ENCODE measurements around the gene MYCBPAP.

Gene MYCBPAP

GRCh38 chr17:50495217-50495823 lies 12.9 kb upstream of the MYCBPAP start:
- Histone ChIP-seq H3K4me1 (ENCODE audit: control insufficient read depth in 1 of 2, insufficient read depth in 2 of 2, low read length in 2 of 2) (no peaks in the 10 kb centered on the region), H3K9me3 (ENCODE audit: control insufficient read depth in 1 of 2, low read length in 2 of 2) (no peaks in the 10 kb centered on the region), H3K36me3 (ENCODE audit: control insufficient read depth in 1 of 2, insufficient read depth in 2 of 2, low read length in 2 of 2) (no peaks in the 10 kb centered on the region), H3K4me3 (ENCODE audit: low read depth in 1 of 2, low read length in 2 of 2) (no peak overlapping the region), H3K27me3 (ENCODE audit: low read depth, low read length) (no peaks in the 10 kb centered on the region), H3K27ac (ENCODE audit: low read length) (no peak overlapping the region)

- Histone ChIP-seq H3K9me3 (ENCODE audit: control insufficient read depth in 1 of 2, low read length in 2 of 2) (no peaks in the 10 kb centered on the region), H3K27ac (ENCODE audit: low read length) (no peak overlapping the region), H3K4me1 (ENCODE audit: control insufficient read depth in 1 of 2, insufficient read depth in 2 of 2, low read length in 2 of 2) (no peaks in the 10 kb centered on the region), H3K4me3 (ENCODE audit: low read depth in 1 of 2, low read length in 2 of 2) (no peak overlapping the region), H3K27me3 (ENCODE audit: low read depth, low read length) (no peaks in the 10 kb centered on the region), H3K36me3 (ENCODE audit: control insufficient read depth in 1 of 2, insufficient read depth in 2 of 2, low read length in 2 of 2) (no peaks in the 10 kb centered on the region)
Measured at GRCh38 chr17:50495918-50496317, 12.3 kb upstream of the MYCBPAP start.

GRCh38 chr17:50498021-50498874 lies 10.0 kb upstream of the MYCBPAP start:
- Histone ChIP-seq H3K27me3 (ENCODE audit: low read depth, low read length) (no peaks in the 10 kb centered on the region), H3K27ac (ENCODE audit: low read length) (no peak overlapping the region), H3K4me3 (ENCODE audit: low read depth in 1 of 2, low read length in 2 of 2) (no peak overlapping the region), H3K9me3 (ENCODE audit: control insufficient read depth in 1 of 2, low read length in 2 of 2) (no peaks in the 10 kb centered on the region), H3K4me1 (ENCODE audit: control insufficient read depth in 1 of 2, insufficient read depth in 2 of 2, low read length in 2 of 2) (no peaks in the 10 kb centered on the region), H3K36me3 (ENCODE audit: control insufficient read depth in 1 of 2, insufficient read depth in 2 of 2, low read length in 2 of 2) (no peaks in the 10 kb centered on the region)

GRCh38 chr17:50499270-50499669 lies 9.0 kb upstream of the MYCBPAP start:
- H3K36me3 ChIP-seq (ENCODE audit: control insufficient read depth in 1 of 2, insufficient read depth in 2 of 2, low read length in 2 of 2): no peaks in the 10 kb centered on the region
- H3K4me1 ChIP-seq (ENCODE audit: control insufficient read depth in 1 of 2, insufficient read depth in 2 of 2, low read length in 2 of 2): no peaks in the 10 kb centered on the region
- no peaks in the 10 kb centered on the region for H3K27me3 ChIP-seq (ENCODE audit: low read depth, low read length)
- no peak overlapping the region for H3K4me3 ChIP-seq (ENCODE audit: low read depth in 1 of 2, low read length in 2 of 2)
- H3K9me3 ChIP-seq (ENCODE audit: control insufficient read depth in 1 of 2, low read length in 2 of 2): no peaks in the 10 kb centered on the region
- no peak overlapping the region for H3K27ac ChIP-seq (ENCODE audit: low read length)

GRCh38 chr17:50499721-50500120 lies 8.5 kb upstream of the MYCBPAP start:
- H3K4me3 ChIP-seq (ENCODE audit: low read depth in 1 of 2, low read length in 2 of 2): no peak overlapping the region
- H3K36me3 ChIP-seq (ENCODE audit: control insufficient read depth in 1 of 2, insufficient read depth in 2 of 2, low read length in 2 of 2): no peaks in the 10 kb centered on the region
- no peak overlapping the region for H3K27ac ChIP-seq (ENCODE audit: low read length)
- H3K4me1 ChIP-seq (ENCODE audit: control insufficient read depth in 1 of 2, insufficient read depth in 2 of 2, low read length in 2 of 2): no peaks in the 10 kb centered on the region
- H3K27me3 ChIP-seq (ENCODE audit: low read depth, low read length): no peaks in the 10 kb centered on the region
- H3K9me3 ChIP-seq (ENCODE audit: control insufficient read depth in 1 of 2, low read length in 2 of 2): no peaks in the 10 kb centered on the region

- Histone ChIP-seq H3K36me3 (ENCODE audit: control insufficient read depth in 1 of 2, insufficient read depth in 2 of 2, low read length in 2 of 2) (no peaks in the 10 kb centered on the region), H3K27me3 (ENCODE audit: low read depth, low read length) (no peaks in the 10 kb centered on the region), H3K4me1 (ENCODE audit: control insufficient read depth in 1 of 2, insufficient read depth in 2 of 2, low read length in 2 of 2) (no peaks in the 10 kb centered on the region), H3K9me3 (ENCODE audit: control insufficient read depth in 1 of 2, low read length in 2 of 2) (no peaks in the 10 kb centered on the region), H3K4me3 (ENCODE audit: low read depth in 1 of 2, low read length in 2 of 2) (no peak overlapping the region), H3K27ac (ENCODE audit: low read length) (no peak overlapping the region)
Measured at GRCh38 chr17:50501054-50501453, 7.2 kb upstream of the MYCBPAP start.

GRCh38 chr17:50502301-50502990 lies 5.8 kb upstream of the MYCBPAP start:
- no peaks in the 10 kb centered on the region for H3K4me1 ChIP-seq (ENCODE audit: control insufficient read depth in 1 of 2, insufficient read depth in 2 of 2, low read length in 2 of 2)
- no peaks in the 10 kb centered on the region for H3K27me3 ChIP-seq (ENCODE audit: low read depth, low read length)
- no peaks in the 10 kb centered on the region for H3K9me3 ChIP-seq (ENCODE audit: control insufficient read depth in 1 of 2, low read length in 2 of 2)
- peak overlapping the region; percentile 5 for H3K27ac ChIP-seq (ENCODE audit: low read length)
- no peaks in the 10 kb centered on the region for H3K36me3 ChIP-seq (ENCODE audit: control insufficient read depth in 1 of 2, insufficient read depth in 2 of 2, low read length in 2 of 2)
- H3K4me3 ChIP-seq (ENCODE audit: low read depth in 1 of 2, low read length in 2 of 2): no peak overlapping the region

GRCh38 chr17:50505591-50506130 lies 2.6 kb upstream of the MYCBPAP start:
- H3K36me3 ChIP-seq (ENCODE audit: control insufficient read depth in 1 of 2, insufficient read depth in 2 of 2, low read length in 2 of 2): no peaks in the 10 kb centered on the region
- H3K27me3 ChIP-seq (ENCODE audit: low read depth, low read length): no peaks in the 10 kb centered on the region
- no peak overlapping the region for H3K4me3 ChIP-seq (ENCODE audit: low read depth in 1 of 2, low read length in 2 of 2)
- no peaks in the 10 kb centered on the region for H3K9me3 ChIP-seq (ENCODE audit: control insufficient read depth in 1 of 2, low read length in 2 of 2)
- peaks cover 4 to 7% of the 10 kb centered on the region in 2 donors for H3K4me1 ChIP-seq (ENCODE audit: control insufficient read depth in 1 of 2, insufficient read depth in 2 of 2, low read length in 2 of 2)
- no peak overlapping the region for H3K27ac ChIP-seq (ENCODE audit: low read length)

GRCh38 chr17:50506298-50506697 lies 1.9 kb upstream of the MYCBPAP start:
- Histone ChIP-seq H3K27ac (ENCODE audit: low read length) (no peak overlapping the region), H3K4me1 (ENCODE audit: control insufficient read depth in 1 of 2, insufficient read depth in 2 of 2, low read length in 2 of 2) (peaks cover 4 to 7% of the 10 kb centered on the region in 2 donors), H3K9me3 (ENCODE audit: control insufficient read depth in 1 of 2, low read length in 2 of 2) (no peaks in the 10 kb centered on the region), H3K36me3 (ENCODE audit: control insufficient read depth in 1 of 2, insufficient read depth in 2 of 2, low read length in 2 of 2) (no peaks in the 10 kb centered on the region), H3K27me3 (ENCODE audit: low read depth, low read length) (no peaks in the 10 kb centered on the region), H3K4me3 (ENCODE audit: low read depth in 1 of 2, low read length in 2 of 2) (no peak overlapping the region)

GRCh38 chr17:50508573-50509460 lies 578 bp downstream of the MYCBPAP start:
- no peaks in the 10 kb centered on the region for H3K27me3 ChIP-seq (ENCODE audit: low read depth, low read length)
- H3K27ac ChIP-seq (ENCODE audit: low read length): peak overlapping the region; percentile 75
- no peaks in the 10 kb centered on the region for H3K36me3 ChIP-seq (ENCODE audit: control insufficient read depth in 1 of 2, insufficient read depth in 2 of 2, low read length in 2 of 2)
- no peaks in the 10 kb centered on the region for H3K9me3 ChIP-seq (ENCODE audit: control insufficient read depth in 1 of 2, low read length in 2 of 2)
- H3K4me1 ChIP-seq (ENCODE audit: control insufficient read depth in 1 of 2, insufficient read depth in 2 of 2, low read length in 2 of 2): peaks cover 4 to 7% of the 10 kb centered on the region in 2 donors
- H3K4me3 ChIP-seq (ENCODE audit: low read depth in 1 of 2, low read length in 2 of 2): peak overlapping the region; percentile 52 to 76

Measured in muscle layer of duodenum (tissue), 2 donors.